ENCODE measurements around the gene GAL3ST1.

DNA sequence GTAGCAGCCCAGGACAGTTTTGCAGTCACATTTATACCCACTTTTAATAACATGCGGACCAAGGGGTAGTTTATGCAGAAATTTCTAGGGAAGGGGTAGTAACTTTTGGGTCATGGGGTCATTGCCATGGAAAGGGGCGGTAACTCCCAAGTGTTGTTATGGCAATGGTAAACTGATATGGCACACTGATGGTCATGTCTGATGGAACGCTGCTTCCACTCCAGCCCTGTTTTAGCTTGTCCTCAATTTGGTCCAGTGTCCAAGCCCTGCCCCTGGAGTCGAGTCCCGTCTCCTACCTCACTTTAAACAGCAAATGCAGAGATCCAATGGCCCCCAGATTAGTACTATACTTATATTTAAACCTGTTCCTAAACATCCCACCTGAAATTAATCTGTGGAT, 57.7 kb downstream of the GAL3ST1 start:
- TF ChIP-seq, protein P1, sequence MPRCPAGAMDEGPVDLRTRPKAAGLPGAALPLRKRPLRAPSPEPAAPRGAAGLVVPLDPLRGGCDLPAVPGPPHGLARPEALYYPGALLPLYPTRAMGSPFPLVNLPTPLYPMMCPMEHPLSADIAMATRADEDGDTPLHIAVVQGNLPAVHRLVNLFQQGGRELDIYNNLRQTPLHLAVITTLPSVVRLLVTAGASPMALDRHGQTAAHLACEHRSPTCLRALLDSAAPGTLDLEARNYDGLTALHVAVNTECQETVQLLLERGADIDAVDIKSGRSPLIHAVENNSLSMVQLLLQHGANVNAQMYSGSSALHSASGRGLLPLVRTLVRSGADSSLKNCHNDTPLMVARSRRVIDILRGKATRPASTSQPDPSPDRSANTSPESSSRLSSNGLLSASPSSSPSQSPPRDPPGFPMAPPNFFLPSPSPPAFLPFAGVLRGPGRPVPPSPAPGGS (IDR thresholded peaks at IDR 0.05; ENCODE audit: borderline replicate concordance, insufficient read depth, low read depth, low read length, poor library complexity, severe bottlenecking) = no peak
- no peak for TF ChIP-seq POLR2A (IDR thresholded peaks at IDR 0.05; ENCODE audit: low read depth, low read length)
- no peak for TF ChIP-seq EZH2 (IDR thresholded peaks at IDR 0.05; ENCODE audit: borderline replicate concordance, control insufficient read depth, low read depth, low read length)
- TF ChIP-seq, protein P2, sequence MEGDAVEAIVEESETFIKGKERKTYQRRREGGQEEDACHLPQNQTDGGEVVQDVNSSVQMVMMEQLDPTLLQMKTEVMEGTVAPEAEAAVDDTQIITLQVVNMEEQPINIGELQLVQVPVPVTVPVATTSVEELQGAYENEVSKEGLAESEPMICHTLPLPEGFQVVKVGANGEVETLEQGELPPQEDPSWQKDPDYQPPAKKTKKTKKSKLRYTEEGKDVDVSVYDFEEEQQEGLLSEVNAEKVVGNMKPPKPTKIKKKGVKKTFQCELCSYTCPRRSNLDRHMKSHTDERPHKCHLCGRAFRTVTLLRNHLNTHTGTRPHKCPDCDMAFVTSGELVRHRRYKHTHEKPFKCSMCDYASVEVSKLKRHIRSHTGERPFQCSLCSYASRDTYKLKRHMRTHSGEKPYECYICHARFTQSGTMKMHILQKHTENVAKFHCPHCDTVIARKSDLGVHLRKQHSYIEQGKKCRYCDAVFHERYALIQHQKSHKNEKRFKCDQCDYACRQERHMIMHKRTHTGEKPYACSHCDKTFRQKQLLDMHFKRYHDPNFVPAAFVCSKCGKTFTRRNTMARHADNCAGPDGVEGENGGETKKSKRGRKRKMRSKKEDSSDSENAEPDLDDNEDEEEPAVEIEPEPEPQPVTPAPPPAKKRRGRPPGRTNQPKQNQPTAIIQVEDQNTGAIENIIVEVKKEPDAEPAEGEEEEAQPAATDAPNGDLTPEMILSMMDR (IDR thresholded peaks at IDR 0.05 in 2 of 3, conservative IDR thresholded peaks at IDR 0.05 in 1 of 3; ENCODE audit: control insufficient read depth in 2 of 3, extremely low read depth in 1 of 3, insufficient read depth in 1 of 3, low read depth in 3 of 3, low read length in 3 of 3) = no peak
- no peak for TF ChIP-seq IRF5 (IDR thresholded peaks at IDR 0.05; ENCODE audit: borderline replicate concordance)
- TF ChIP-seq BHLHE40 (IDR thresholded peaks at IDR 0.05; ENCODE audit: borderline replicate concordance in 1 of 2, low read depth in 2 of 2, low read length in 1 of 2) = no peak
- no peak for TF ChIP-seq MAX (IDR thresholded peaks at IDR 0.05; ENCODE audit: low read depth, low read length)
- no peak for TF ChIP-seq RAD51 (IDR thresholded peaks at IDR 0.05)
- no peak for TF ChIP-seq CEBPB (IDR thresholded peaks at IDR 0.05; ENCODE audit: borderline replicate concordance in 1 of 2, low read depth in 2 of 2, low read length in 2 of 2)

Measured in GM12878 (cell line).